K562 (cell line): ENCODE results near the gene GHR. TPM values are rescaled to one million over a fixed set of nuclear protein-coding genes. Genes with fewer than 3 reads are reported as not detected.

Experiments
- ATAC-seq: fragments of 200-7000 bp; cut with Tn5 transposase; 3 replicates; pipeline ENCODE4 v1.9.1; 2020; ENCODE audit warnings: moderate library complexity
- BruUV-seq: library from RNA; stranded (reverse); fragments of 400-500 nt; replicated peaks from 2 replicates; lab custom pipeline; 2021; lab: Mats Ljungman, UMichigan
- CTCF ChIA-PET: fragments of 300-600 bp; formaldehyde crosslinking; extraction: SDS; loops from one replicate; lab custom pipeline; 2021; ENCODE audit warnings: low intra/inter-chr PET ratio; lab: Yijun Ruan, JAX
- POLR2A ChIA-PET: fragments of 300-600, 350-650 bp; sonication (Branson Sonifier 250); formaldehyde crosslinking; extraction: SDS; loops from one replicate; lab custom pipeline; 2021; ENCODE audit warnings: antibody characterized with exemption, inconsistent platforms; lab: Yijun Ruan, JAX
- DNase-seq, 4 experiments: peaks; one replicate each; pipeline versions ENCODE4 v3.0.0 to v3.0.0-alpha.2; 2011 to 2018; ENCODE audit warnings: low spot score in 3 of 4, mixed read lengths in 3 of 4; ENCODE audit errors: extremely low read depth in 1 of 4
- FAIRE-seq: peaks from 2 replicates; lab custom pipeline; 2011; peaks lifted over from hg19 to GRCh38; lab: Jason Lieb, UNC
- H2AFZ ChIP-seq: 2 replicates; pipeline ENCODE4 v1.6.0; 2011; ENCODE audit warnings: low read depth, low read length, control low read depth, inconsistent platforms
- H3K27ac ChIP-seq: fragments of 200-600 bp; 3 replicates; pipeline ENCODE4 v1.8.0; 2011; ENCODE audit warnings: low read depth, mild to moderate bottlenecking, control low read depth, inconsistent platforms, low read length, moderate library complexity, mixed read lengths; ENCODE audit errors: extremely low read depth
- H3K27me3 ChIP-seq, 2 experiments: fragments of 300-600 bp in 1 of 2; 2 replicates in 1 of 2; 3 replicates in 1 of 2; pipeline versions ENCODE4 v1.6.0 to v1.8.0; 2011; ENCODE audit warnings: inconsistent platforms in 2 of 2, low read length in 2 of 2, mild to moderate bottlenecking in 1 of 2, mixed read lengths in 1 of 2, moderate library complexity in 1 of 2; ENCODE audit not compliant: control insufficient read depth in 2 of 2, insufficient read depth in 2 of 2
- H3K36me3 ChIP-seq: fragments of 300-600 bp; 3 replicates; pipeline ENCODE4 v1.8.0; 2011; ENCODE audit warnings: mild to moderate bottlenecking, low read length, inconsistent platforms; ENCODE audit not compliant: control insufficient read depth, insufficient read depth
- H3K4me1 ChIP-seq, 2 experiments: fragments of 200-600 bp in 1 of 2; replicated peaks in 1 of 2; 2 replicates in 1 of 2; 3 replicates in 1 of 2; pipeline versions ENCODE4 v1.5.1 to v1.8.0; 2011; ENCODE audit warnings: inconsistent platforms in 2 of 2, low read length in 2 of 2, mild to moderate bottlenecking in 1 of 2, mixed read lengths in 1 of 2, moderate library complexity in 1 of 2; ENCODE audit not compliant: control insufficient read depth in 2 of 2, insufficient read depth in 2 of 2
- H3K4me2 ChIP-seq: 2 replicates; pipeline ENCODE4 v1.6.1; 2011; ENCODE audit warnings: low read length, control low read depth, inconsistent platforms, mixed read lengths; ENCODE audit not compliant: insufficient read depth
- H3K4me3 ChIP-seq: fragments of 200-600 bp; sonication (generic), shearing (Covaris generic); 2 replicates; pipeline ENCODE4 v1.5.1; 2016; ENCODE audit warnings: control low read depth, inconsistent platforms
- H3K79me2 ChIP-seq: fragments of 200-600 bp; 3 replicates; pipeline ENCODE4 v1.8.0; 2011; ENCODE audit warnings: low read length, inconsistent platforms; ENCODE audit not compliant: control insufficient read depth, insufficient read depth
- H3K9ac ChIP-seq, 2 experiments: 2 replicates each; pipeline versions ENCODE4 v1.6.0 to v1.6.1; 2011; ENCODE audit warnings: low read depth in 2 of 2, low read length in 2 of 2, control low read depth in 1 of 2, inconsistent platforms in 1 of 2, mild to moderate bottlenecking in 1 of 2, mixed read lengths in 1 of 2; ENCODE audit not compliant: insufficient read depth in 1 of 2
- H3K9me1 ChIP-seq: one replicate; pipeline ENCODE4 v1.6.0; 2011; ENCODE audit warnings: inconsistent platforms, mild to moderate bottlenecking, low read length, moderate library complexity; ENCODE audit not compliant: control insufficient read depth, insufficient read depth
- H3K9me3 ChIP-seq: replicated peaks from 2 replicates; pipeline ENCODE4 v1.5.1; 2011; ENCODE audit warnings: low read depth, low read length, inconsistent platforms; ENCODE audit not compliant: control insufficient read depth, insufficient read depth
- H4K20me1 ChIP-seq: replicated peaks from 2 replicates; pipeline ENCODE4 v1.6.1; 2011; ENCODE audit warnings: low read length, inconsistent platforms, mixed read lengths; ENCODE audit not compliant: control insufficient read depth, insufficient read depth
- ARID1B ChIP-seq: fragments of 450-650 bp; IDR thresholded peaks from 2 replicates; pipeline ENCODE4 v1.6.1; 2016; ENCODE audit warnings: antibody characterized with exemption, mild to moderate bottlenecking, inconsistent platforms
- ELF2 ChIP-seq: fragments of 250-450 bp; sonication (Bioruptor Pico); IDR thresholded peaks from 2 replicates; pipeline ENCODE4 v1.5.0; 2021; ENCODE audit warnings: mild to moderate bottlenecking
- ERF ChIP-seq: fragments of 450-650 bp; formaldehyde crosslinking; IDR thresholded peaks from 2 replicates; pipeline ENCODE4 v1.4.0; 2020; ENCODE audit warnings: mild to moderate bottlenecking, mixed read lengths
- PHTF2 ChIP-seq: fragments of 250-450 bp; sonication (Bioruptor Pico); IDR thresholded peaks from 2 replicates; pipeline ENCODE4 v1.5.0; 2021; ENCODE audit warnings: mild to moderate bottlenecking
- ZNF830 ChIP-seq: fragments of 250-450 bp; sonication (Bioruptor Pico); IDR thresholded peaks from 2 replicates; pipeline ENCODE4 v1.5.0; 2021; ENCODE audit warnings: mild to moderate bottlenecking
- WGBS: fragments of 100-300 bp; shearing (Covaris generic); methylation state at CpG from one replicate; pipeline ENCODE4 v1.1.6; 2016; ENCODE audit warnings: low coverage, mixed read lengths; ENCODE audit not compliant: insufficient coverage; ENCODE audit errors: missing lambda C conversion rate; 5-methylcytosine and 5-hydroxymethylcytosine counted together
- in situ Hi-C: fragments of 300-500 bp; cut with MboI; formaldehyde crosslinking; loops from 4 replicates; pipeline ENCODE4 v1.15.0; 2018; ENCODE audit warnings: inconsistent platforms, mixed read lengths
- intact Hi-C: fragments of 100-400 bp; cut with micrococcal nuclease; formaldehyde crosslinking; loops from 2 replicates; pipeline ENCODE4 v1.14.2; 2022
- polyA plus RNA-seq, 8 experiments: library from polyadenylated mRNA; depleted of rRNA in 4 of 8; stranded (reverse) in 5 of 8; unstranded in 3 of 8; fragments of >200 nt; fragmentation: Nextera tagmentation in 2 of 8; fragmentation: Illumina TruSeq in 1 of 8; extraction: Ambion mirVana in 2 of 8; extraction: Trizol in 1 of 8; gene quantifications; 2 replicates each; pipeline versions ENCODE4 v1.2.1 to v1.2.3, GENCODE V29; 2011 to 2014; ENCODE audit warnings: inconsistent platforms in 1 of 8, missing spikeins in 1 of 8
- total RNA-seq, 7 experiments: library from RNA; depleted of rRNA in 6 of 7; stranded (reverse); fragments of >200 nt in 6 of 7; fragmentation: Illumina TruSeq in 2 of 7; extraction: Trizol in 2 of 7; gene quantifications; 2 replicates each; pipeline versions ENCODE4 v1.2.1 to v1.2.3, GENCODE V29; 2011 to 2021; ENCODE audit warnings: low replicate concordance in 1 of 7
- TF ChIP-seq, protein P1 (sequence below): fragments of 450-650 bp; formaldehyde crosslinking; IDR thresholded peaks from 2 replicates; pipeline ENCODE4 v1.4.0; 2020; ENCODE audit warnings: mild to moderate bottlenecking, moderate library complexity
- TF ChIP-seq, protein P2 (sequence below): sonication (generic); formaldehyde crosslinking; IDR thresholded peaks from 2 replicates; pipeline ENCODE4 v1.5.0; 2020; ENCODE audit warnings: missing genetic modification reagents

The GHR gene
- total and polyA plus RNA-seq, 9 of the 15 experiments (the other 6 are each of a cell fraction or from before 2014, with no cell fraction given) = 0.01 to 0.13 (median 0.07) TPM; not detected in 5

DNA sequence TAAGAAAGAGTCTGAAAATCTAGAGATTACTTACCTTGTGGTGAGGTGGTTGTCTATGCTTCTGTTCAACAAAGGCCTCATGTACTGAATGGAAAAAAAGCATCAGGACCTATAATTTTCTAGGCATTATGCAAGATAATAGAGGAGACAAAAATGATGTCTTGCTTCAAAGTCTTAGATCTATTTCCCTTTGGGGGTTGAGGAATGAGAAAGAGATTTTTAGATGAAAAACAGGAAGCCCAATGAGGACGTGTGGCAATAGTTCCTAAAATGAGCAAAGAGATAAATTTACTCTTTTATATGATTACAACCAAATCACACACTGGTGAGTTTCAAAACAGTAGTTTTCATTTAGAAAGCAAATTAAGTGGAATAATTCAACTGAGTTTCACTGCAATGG, 99.5 kb downstream of the GHR start:
- Histone ChIP-seq H3K9me3 (no peaks in the 10 kb centered on the region), H3K9me1 (no peaks in the 10 kb centered on the region), H3K9ac (no peak overlapping the region), H3K4me1 (no peaks in the 10 kb centered on the region), H3K27ac (no peak overlapping the region), H3K4me2 (no peak overlapping the region), H3K36me3 (no peaks in the 10 kb centered on the region), H4K20me1 (no peaks in the 10 kb centered on the region), H3K79me2 (no peaks in the 10 kb centered on the region), H3K4me3 (no peak overlapping the region), H3K27me3 (no peaks in the 10 kb centered on the region), H2AFZ (no peak overlapping the region)
- TF ChIP-seq ZNF830 (CRISPR knock-in tag) (no peak), ERF (no peak), ELF2 (CRISPR knock-in tag) (no peak), ARID1B (no peak)
- TF ChIP-seq, protein P1, sequence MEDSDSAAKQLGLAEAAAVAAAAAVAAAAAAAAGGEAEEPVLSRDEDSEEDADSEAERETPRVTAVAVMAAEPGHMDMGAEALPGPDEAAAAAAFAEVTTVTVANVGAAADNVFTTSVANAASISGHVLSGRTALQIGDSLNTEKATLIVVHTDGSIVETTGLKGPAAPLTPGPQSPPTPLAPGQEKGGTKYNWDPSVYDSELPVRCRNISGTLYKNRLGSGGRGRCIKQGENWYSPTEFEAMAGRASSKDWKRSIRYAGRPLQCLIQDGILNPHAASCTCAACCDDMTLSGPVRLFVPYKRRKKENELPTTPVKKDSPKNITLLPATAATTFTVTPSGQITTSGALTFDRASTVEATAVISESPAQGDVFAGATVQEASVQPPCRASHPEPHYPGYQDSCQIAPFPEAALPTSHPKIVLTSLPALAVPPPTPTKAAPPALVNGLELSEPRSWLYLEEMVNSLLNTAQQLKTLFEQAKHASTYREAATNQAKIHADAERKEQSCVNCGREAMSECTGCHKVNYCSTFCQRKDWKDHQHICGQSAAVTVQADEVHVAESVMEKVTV (CRISPR knock-in tag) = no peak
- DNase-seq (no peak), FAIRE-seq (no peak), ATAC-seq (no peak)
- in situ Hi-C loops = no loop called here
- 0% methylated on average over 1 of the region's 1 CpG for WGBS
- BruUV-seq = no TSS peak
- ChIA-PET CTCF (no interaction called here), POLR2A (no interaction called here)
- intact Hi-C loops = no loop called here

DNA sequence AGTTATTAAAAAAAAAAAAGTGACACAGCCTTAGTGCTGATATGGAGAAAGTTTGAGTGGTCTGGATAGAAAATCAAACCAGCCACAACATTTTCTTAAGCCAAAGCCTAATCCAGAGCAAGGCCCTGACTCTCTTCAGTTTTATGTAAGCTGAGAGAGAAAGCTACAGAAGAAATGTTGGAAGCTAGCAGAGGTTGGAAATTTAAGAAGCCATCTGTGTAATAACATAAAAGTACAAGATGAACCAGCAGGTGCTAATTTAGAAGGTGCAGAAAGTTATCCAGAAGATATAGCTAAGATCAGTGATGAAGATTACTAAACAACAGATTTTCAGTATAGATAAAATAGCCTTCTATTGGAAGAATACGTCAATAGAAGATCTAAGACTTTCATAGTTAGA, 102.9 kb downstream of the GHR start:
- no peaks in the 10 kb centered on the region for H4K20me1 ChIP-seq
- WGBS = 0% methylated on average over 1 of the region's 1 CpG
- no peaks in the 10 kb centered on the region for H3K9me1 ChIP-seq
- ChIA-PET CTCF (no interaction called here), POLR2A (no interaction called here)
- no peaks in the 10 kb centered on the region for H3K9me3 ChIP-seq
- H3K27me3 ChIP-seq = no peaks in the 10 kb centered on the region
- H3K36me3 ChIP-seq = no peaks in the 10 kb centered on the region
- DNase-seq (no peak), FAIRE-seq (no peak), ATAC-seq (no peak)
- no peak overlapping the region for H3K9ac ChIP-seq
- in situ Hi-C loops = no loop called here
- no peak for TF ChIP-seq PHTF2
- TF ChIP-seq, protein P2, sequence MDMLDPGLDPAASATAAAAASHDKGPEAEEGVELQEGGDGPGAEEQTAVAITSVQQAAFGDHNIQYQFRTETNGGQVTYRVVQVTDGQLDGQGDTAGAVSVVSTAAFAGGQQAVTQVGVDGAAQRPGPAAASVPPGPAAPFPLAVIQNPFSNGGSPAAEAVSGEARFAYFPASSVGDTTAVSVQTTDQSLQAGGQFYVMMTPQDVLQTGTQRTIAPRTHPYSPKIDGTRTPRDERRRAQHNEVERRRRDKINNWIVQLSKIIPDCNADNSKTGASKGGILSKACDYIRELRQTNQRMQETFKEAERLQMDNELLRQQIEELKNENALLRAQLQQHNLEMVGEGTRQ = no peak
- no peak overlapping the region for H3K4me3 ChIP-seq
- intact Hi-C loops = no loop called here
- H2AFZ ChIP-seq = no peak overlapping the region
- no peak overlapping the region for H3K27ac ChIP-seq
- no peaks in the 10 kb centered on the region for H3K4me1 ChIP-seq
- H3K4me2 ChIP-seq = no peak overlapping the region
- H3K79me2 ChIP-seq = no peaks in the 10 kb centered on the region
- BruUV-seq = no TSS peak
